Thyroid gland (tissue), 4 donors: Measurements from ENCODE around the gene SRRM3.
"Not testable (repeated sequence)": the region's sequence is repeated elsewhere in the genome, so short reads cannot be mapped to it uniquely, and the experiment has no call there.

ENCODE experiments used
- POLR2A ChIP-seq, 2 donors: fragments of 450-650 bp; IDR thresholded peaks; one replicate each; pipeline ENCODE4 v1.6.1; 2017; ENCODE audit warnings: antibody characterized with exemption in 2 of 2, mild to moderate bottlenecking in 2 of 2, moderate library complexity in 1 of 2
- TF ChIP-seq, protein P1 (sequence below), 6 experiments: fragments of 200-600 bp in 3 of 6; fragments of 450-650 bp in 3 of 6; sonication (generic) in 3 of 6; IDR thresholded peaks; one replicate each; pipeline ENCODE4 v1.5.1; 2016 to 2019; ENCODE audit warnings: antibody characterized with exemption in 6 of 6, mild to moderate bottlenecking in 2 of 6, inconsistent platforms in 1 of 6, moderate library complexity in 1 of 6

DNA sequence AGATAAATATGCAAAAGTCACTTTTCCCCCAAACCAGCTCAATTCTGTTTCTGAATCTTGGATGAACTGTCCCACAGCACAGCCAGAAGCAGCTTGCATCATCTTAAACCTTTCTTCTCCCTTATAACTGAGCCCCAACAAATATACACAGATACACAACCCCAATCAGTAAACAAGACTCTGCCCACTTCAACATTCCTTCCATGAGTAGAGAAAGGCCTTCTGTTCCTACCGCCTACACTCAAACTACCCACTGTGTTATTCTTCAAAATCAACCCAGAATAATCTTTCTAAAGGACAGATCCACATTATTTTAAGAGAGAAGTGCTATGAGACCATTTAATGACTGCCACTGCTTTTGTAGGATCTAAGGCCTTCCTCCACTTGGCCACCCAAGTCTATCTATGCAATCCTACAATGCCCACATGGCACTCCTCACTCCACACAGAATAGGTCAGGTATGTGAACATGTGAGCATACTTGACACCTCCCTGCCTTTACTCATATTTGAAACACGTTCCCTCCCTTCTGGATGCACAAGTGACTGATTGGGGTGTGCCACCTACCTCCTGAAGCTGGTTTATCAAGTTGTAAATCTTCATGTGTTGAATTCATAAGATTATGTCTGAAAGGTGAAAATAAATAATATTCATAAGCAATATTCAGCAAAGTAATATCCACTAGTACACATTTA lies 44.6 kb upstream of the SRRM3 start:
- TF ChIP-seq, protein P1, sequence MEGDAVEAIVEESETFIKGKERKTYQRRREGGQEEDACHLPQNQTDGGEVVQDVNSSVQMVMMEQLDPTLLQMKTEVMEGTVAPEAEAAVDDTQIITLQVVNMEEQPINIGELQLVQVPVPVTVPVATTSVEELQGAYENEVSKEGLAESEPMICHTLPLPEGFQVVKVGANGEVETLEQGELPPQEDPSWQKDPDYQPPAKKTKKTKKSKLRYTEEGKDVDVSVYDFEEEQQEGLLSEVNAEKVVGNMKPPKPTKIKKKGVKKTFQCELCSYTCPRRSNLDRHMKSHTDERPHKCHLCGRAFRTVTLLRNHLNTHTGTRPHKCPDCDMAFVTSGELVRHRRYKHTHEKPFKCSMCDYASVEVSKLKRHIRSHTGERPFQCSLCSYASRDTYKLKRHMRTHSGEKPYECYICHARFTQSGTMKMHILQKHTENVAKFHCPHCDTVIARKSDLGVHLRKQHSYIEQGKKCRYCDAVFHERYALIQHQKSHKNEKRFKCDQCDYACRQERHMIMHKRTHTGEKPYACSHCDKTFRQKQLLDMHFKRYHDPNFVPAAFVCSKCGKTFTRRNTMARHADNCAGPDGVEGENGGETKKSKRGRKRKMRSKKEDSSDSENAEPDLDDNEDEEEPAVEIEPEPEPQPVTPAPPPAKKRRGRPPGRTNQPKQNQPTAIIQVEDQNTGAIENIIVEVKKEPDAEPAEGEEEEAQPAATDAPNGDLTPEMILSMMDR (IDR thresholded peaks at IDR 0.05) = not testable (repeated sequence)
- TF ChIP-seq POLR2A (IDR thresholded peaks at IDR 0.05) = not testable (repeated sequence)
